ES-I3 (cell line): ENCODE data around the gene TMEM245.

Experiments used
- H3K36me3 ChIP-seq: 2 replicates; pipeline ENCODE4 v1.6.1; 2013; ENCODE audit warnings: mild to moderate bottlenecking, low read length, control low read depth, moderate library complexity; ENCODE audit not compliant: insufficient read depth
- H3K4me1 ChIP-seq: 2 replicates; pipeline ENCODE4 v1.6.1; 2013; ENCODE audit warnings: mild to moderate bottlenecking, control low read depth, low read length; ENCODE audit not compliant: insufficient read depth
- H3K9ac ChIP-seq: 2 replicates; pipeline ENCODE4 v1.6.1; 2013; ENCODE audit warnings: low read depth, mild to moderate bottlenecking, low read length, moderate library complexity
- H3K9me3 ChIP-seq: 2 replicates; pipeline ENCODE4 v1.6.1; 2013; ENCODE audit warnings: mild to moderate bottlenecking, low read length, moderate library complexity; ENCODE audit not compliant: control insufficient read depth, insufficient read depth

Gene TMEM245

GRCh38 chr9:109047259-109047658, 72.5 kb downstream of the TMEM245 start:
- Histone ChIP-seq H3K36me3 (peaks cover 19% of the 10 kb centered on the region), H3K9me3 (no peaks in the 10 kb centered on the region), H3K4me1 (no peaks in the 10 kb centered on the region), H3K9ac (no peak overlapping the region)

GRCh38 chr9:109046346-109046745, 73.4 kb downstream of the TMEM245 start:
- Histone ChIP-seq H3K9ac (no peak overlapping the region), H3K4me1 (no peaks in the 10 kb centered on the region), H3K9me3 (no peaks in the 10 kb centered on the region), H3K36me3 (peaks cover 18% of the 10 kb centered on the region)

DNA sequence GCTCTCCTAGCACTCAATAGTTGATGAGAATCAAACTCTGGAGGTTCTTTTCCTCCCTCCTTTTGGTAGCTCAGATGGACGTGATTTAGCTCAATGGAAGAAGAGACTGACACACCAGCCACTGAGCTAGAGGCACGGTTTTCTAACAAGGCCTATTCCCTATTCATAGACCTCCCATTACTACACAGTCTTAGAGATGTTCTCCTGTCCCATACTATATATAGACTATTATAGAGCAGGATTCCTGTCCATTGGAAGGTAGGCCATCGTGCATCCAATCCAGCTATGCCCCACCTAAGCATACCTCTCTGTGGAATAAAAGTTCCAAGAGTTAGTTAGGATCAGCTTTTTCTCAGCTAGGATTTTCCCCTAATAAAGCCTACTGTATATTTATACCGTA, 76.2 kb downstream of the TMEM245 start:
- no peak overlapping the region for H3K9ac ChIP-seq
- H3K36me3 ChIP-seq, result peaks cover 6% of the 10 kb centered on the region
- no peaks in the 10 kb centered on the region for H3K4me1 ChIP-seq
- H3K9me3 ChIP-seq, result no peaks in the 10 kb centered on the region

- no peak overlapping the region for H3K9ac ChIP-seq
- peaks cover 3% of the 10 kb centered on the region for H3K36me3 ChIP-seq
- H3K4me1 ChIP-seq, result no peaks in the 10 kb centered on the region; the same call in 1 of the 2 replicates
- H3K9me3 ChIP-seq, result no peaks in the 10 kb centered on the region
Observed at GRCh38 chr9:109040571-109040970, 79.2 kb downstream of the TMEM245 start.

DNA sequence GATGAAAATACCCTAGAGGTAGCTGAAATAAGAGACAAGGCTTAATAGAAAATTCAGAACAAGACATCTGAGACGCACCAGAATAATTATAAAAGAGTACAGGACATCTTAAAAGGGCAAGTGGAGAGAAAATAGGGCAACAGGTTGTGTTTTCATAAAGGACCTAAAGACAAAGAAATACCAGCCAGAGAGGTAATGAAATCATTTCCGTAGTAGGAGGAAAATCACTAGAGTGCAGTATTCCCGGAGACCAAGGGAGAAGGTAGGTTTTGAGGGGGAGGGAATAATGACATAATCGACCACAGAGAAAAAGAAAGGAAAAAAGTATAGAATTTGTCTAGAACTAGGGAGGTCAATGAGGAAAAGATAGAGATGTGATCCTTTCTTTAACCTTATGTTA, 80.2 kb downstream of the TMEM245 start:
- H3K36me3 ChIP-seq, result no peaks in the 10 kb centered on the region; the same call in none of the 2 replicates

GRCh38 chr9:109037946-109038715, 81.6 kb downstream of the TMEM245 start:
- no peaks in the 10 kb centered on the region for H3K9me3 ChIP-seq
- H3K36me3 ChIP-seq, result no peaks in the 10 kb centered on the region; the same call in none of the 2 replicates
- no peak overlapping the region for H3K9ac ChIP-seq
- H3K4me1 ChIP-seq, result no peaks in the 10 kb centered on the region; the same call in 1 of the 2 replicates

More for the DNA sequence above, 80.2 kb downstream of the TMEM245 start:
- Histone ChIP-seq H3K9me3 (no peaks in the 10 kb centered on the region), H3K4me1 (no peaks in the 10 kb centered on the region; the same call in 1 of the 2 replicates), H3K9ac (no peak overlapping the region)

- no peaks in the 10 kb centered on the region; the same call in none of the 2 replicates for H3K36me3 ChIP-seq
- no peaks in the 10 kb centered on the region; the same call in 1 of the 2 replicates for H3K4me1 ChIP-seq
- no peaks in the 10 kb centered on the region for H3K9me3 ChIP-seq
- no peak overlapping the region for H3K9ac ChIP-seq
Observed at GRCh38 chr9:109036744-109037680, 82.7 kb downstream of the TMEM245 start.

GRCh38 chr9:109035684-109036423, 83.9 kb downstream of the TMEM245 start:
- Histone ChIP-seq H3K9ac (no peak overlapping the region), H3K36me3 (no peaks in the 10 kb centered on the region; the same call in 1 of the 2 replicates), H3K9me3 (no peaks in the 10 kb centered on the region), H3K4me1 (no peaks in the 10 kb centered on the region; the same call in 1 of the 2 replicates)

GRCh38 chr9:109033941-109034700, 85.6 kb downstream of the TMEM245 start:
- no peaks in the 10 kb centered on the region; the same call in 1 of the 2 replicates for H3K4me1 ChIP-seq
- H3K9me3 ChIP-seq, result no peaks in the 10 kb centered on the region
- no peak overlapping the region for H3K9ac ChIP-seq
- H3K36me3 ChIP-seq, result no peaks in the 10 kb centered on the region; the same call in 1 of the 2 replicates

DNA sequence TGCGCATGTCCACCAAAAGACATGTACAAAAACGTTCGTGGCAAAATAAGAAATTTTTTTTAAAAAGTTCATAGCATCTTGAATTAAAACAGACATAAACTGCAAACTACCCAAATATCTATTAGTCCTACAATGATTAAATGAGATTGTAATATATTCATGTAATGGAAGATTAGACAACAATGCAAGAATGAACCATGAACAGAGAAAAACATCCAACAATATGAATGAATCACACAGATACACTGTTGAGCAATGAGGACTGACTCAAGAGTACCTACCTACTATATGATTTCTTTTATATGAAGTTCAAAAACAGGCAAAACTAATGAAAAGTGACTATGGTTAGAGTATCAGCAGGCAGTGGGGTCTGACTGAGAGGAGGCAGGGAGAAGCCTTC, 88.5 kb downstream of the TMEM245 start:
- H3K36me3 ChIP-seq, result no peaks in the 10 kb centered on the region
- H3K9ac ChIP-seq, result no peak overlapping the region
- no peaks in the 10 kb centered on the region for H3K9me3 ChIP-seq
- H3K4me1 ChIP-seq, result no peaks in the 10 kb centered on the region; the same call in 1 of the 2 replicates

DNA sequence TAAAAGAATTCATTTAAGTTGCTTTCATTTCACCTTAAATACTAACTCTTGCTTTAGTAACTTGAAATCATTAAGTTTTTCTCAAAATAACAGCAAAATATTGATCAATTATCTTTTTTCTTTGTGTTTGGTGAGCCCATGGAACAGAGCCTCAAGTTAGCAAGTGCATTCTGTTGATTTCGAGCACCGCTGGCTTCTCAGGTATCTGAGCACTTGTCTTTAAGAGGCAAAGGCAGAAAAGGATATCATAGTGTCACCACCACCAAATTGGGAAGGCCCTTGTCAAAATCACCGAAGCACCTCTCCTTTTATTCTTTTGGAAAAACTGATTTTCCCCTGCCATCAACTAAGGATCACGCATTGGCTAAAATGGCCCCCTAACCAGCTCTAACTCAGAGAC, 89.3 kb downstream of the TMEM245 start:
- no peaks in the 10 kb centered on the region; the same call in 1 of the 2 replicates for H3K4me1 ChIP-seq
- no peaks in the 10 kb centered on the region for H3K36me3 ChIP-seq
- H3K9ac ChIP-seq, result no peak overlapping the region
- no peaks in the 10 kb centered on the region for H3K9me3 ChIP-seq

- no peaks in the 10 kb centered on the region for H3K36me3 ChIP-seq
- no peak overlapping the region for H3K9ac ChIP-seq
- H3K4me1 ChIP-seq, result no peaks in the 10 kb centered on the region; the same call in 1 of the 2 replicates
- no peaks in the 10 kb centered on the region for H3K9me3 ChIP-seq
Observed at GRCh38 chr9:109028457-109028856, 91.3 kb downstream of the TMEM245 start.

DNA sequence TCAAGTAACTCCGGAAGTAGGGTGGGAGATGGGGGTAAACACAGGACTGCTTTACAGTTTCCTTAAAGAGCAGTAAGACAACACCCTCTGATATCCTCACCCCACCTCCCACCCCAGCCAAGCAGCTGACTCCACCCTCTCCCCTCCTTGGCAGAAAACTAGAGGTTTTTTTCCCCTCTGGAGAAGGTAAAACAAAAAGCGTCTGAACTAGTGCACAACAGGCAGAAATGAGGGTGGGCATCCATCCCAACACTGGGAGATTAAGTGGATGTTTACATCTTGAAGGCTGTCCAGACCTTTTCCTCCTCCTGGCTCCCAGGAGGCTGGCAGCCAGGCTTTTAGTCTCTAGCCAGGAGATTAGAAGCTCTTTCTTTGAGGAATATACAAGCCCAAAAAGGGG, 92.6 kb downstream of the TMEM245 start:
- Histone ChIP-seq H3K36me3 (no peaks in the 10 kb centered on the region), H3K9ac (no peak overlapping the region), H3K4me1 (no peaks in the 10 kb centered on the region; the same call in 1 of the 2 replicates), H3K9me3 (no peaks in the 10 kb centered on the region)
